ENCODE measurements around the gene ARID1B. TPM values are rescaled to one million over a fixed set of nuclear protein-coding genes. Genes with fewer than 3 reads are reported as not detected.

The ARID1B gene
- total and polyA plus RNA-seq, 12 donors: 13.3 to 85.6 (median 50.9) TPM

DNA sequence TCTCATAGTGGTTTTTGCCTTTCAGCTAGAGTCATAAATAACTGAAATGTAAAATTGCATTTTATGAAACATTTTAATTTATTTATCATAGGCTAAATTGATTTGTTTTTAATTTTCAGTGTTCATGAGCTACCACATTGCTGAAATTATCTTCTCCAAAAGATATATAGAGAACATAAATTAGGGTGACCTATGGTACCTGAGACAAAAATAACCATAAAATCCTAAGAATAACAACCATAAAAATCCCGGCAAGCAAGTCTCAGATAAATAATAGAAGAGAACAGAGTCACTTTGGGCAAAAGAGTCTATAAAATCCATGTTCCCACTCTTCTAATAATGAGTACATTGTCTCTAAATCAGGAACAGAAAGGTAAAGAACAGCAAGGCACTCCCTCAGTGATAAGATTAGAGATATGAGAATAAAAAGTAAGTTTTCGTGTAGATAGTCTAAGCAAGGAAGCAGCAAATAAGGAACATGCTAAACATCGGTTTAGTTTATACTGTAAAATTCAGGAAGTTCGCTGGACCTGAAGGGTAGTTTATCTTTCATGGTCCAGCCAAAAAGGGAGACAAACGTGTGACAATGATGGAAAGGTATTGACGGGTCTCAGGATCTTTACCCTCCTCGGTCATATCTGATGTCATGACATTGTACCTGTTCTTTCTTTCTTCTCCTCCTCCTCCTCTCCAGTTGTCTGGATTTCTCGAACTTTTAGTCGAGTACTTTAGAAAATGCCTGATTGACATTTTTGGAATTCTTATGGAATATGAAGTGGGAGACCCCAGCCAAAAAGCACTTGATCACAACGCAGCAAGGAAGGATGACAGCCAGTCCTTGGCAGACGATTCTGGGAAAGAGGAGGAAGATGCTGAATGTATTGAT is 428.5 kb downstream of the ARID1B start:
- Histone ChIP-seq H3K9me3 (replicated peaks in 1 of 3) (no peaks in the 10 kb centered on the region), H3K27me3 (no peaks in the 10 kb centered on the region), H3K36me3 (replicated peaks in 1 of 2) (peaks cover 0 to 58% of the 10 kb centered on the region in 2 donors), H3K4me3 (no peak overlapping the region), H3K4me1 (replicated peaks in 1 of 2) (peaks cover 0 to 4% of the 10 kb centered on the region in 2 donors), H3K27ac (no peak overlapping the region)
- TF ChIP-seq, protein P1, sequence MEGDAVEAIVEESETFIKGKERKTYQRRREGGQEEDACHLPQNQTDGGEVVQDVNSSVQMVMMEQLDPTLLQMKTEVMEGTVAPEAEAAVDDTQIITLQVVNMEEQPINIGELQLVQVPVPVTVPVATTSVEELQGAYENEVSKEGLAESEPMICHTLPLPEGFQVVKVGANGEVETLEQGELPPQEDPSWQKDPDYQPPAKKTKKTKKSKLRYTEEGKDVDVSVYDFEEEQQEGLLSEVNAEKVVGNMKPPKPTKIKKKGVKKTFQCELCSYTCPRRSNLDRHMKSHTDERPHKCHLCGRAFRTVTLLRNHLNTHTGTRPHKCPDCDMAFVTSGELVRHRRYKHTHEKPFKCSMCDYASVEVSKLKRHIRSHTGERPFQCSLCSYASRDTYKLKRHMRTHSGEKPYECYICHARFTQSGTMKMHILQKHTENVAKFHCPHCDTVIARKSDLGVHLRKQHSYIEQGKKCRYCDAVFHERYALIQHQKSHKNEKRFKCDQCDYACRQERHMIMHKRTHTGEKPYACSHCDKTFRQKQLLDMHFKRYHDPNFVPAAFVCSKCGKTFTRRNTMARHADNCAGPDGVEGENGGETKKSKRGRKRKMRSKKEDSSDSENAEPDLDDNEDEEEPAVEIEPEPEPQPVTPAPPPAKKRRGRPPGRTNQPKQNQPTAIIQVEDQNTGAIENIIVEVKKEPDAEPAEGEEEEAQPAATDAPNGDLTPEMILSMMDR (IDR thresholded peaks at IDR 0.05): no peak
- TF ChIP-seq POLR2A (IDR thresholded peaks at IDR 0.05): no peak
- 87 to 90% (median 88%) methylated on average over 11 of the region's 11 CpGs for WGBS, 4 donors
- DNase-seq: no peak
- intact Hi-C loops (cut with DNase I): no loop called here

DNA sequence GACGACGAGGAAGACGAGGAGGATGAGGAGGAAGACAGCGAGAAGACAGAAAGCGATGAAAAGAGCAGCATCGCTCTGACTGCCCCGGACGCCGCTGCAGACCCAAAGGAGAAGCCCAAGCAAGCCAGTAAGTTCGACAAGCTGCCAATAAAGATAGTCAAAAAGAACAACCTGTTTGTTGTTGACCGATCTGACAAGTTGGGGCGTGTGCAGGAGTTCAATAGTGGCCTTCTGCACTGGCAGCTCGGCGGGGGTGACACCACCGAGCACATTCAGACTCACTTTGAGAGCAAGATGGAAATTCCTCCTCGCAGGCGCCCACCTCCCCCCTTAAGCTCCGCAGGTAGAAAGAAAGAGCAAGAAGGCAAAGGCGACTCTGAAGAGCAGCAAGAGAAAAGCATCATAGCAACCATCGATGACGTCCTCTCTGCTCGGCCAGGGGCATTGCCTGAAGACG is 429.2 kb downstream of the ARID1B start:
- Histone ChIP-seq H3K36me3 (replicated peaks in 1 of 2) (peaks cover 0 to 51% of the 10 kb centered on the region in 2 donors), H3K4me3 (no peak overlapping the region), H3K4me1 (replicated peaks in 1 of 2) (peaks cover 0 to 4% of the 10 kb centered on the region in 2 donors), H3K27ac (no peak overlapping the region), H3K9me3 (replicated peaks in 1 of 3) (no peaks in the 10 kb centered on the region), H3K27me3 (no peaks in the 10 kb centered on the region)
- no peak for DNase-seq
- TF ChIP-seq, protein P1 (IDR thresholded peaks at IDR 0.05): no peak
- TF ChIP-seq POLR2A (IDR thresholded peaks at IDR 0.05): no peak
- 97 to 98% (median 98%) methylated on average over 23 of the region's 23 CpGs for WGBS, 4 donors
- intact Hi-C loops (cut with DNase I): no loop called here

DNA sequence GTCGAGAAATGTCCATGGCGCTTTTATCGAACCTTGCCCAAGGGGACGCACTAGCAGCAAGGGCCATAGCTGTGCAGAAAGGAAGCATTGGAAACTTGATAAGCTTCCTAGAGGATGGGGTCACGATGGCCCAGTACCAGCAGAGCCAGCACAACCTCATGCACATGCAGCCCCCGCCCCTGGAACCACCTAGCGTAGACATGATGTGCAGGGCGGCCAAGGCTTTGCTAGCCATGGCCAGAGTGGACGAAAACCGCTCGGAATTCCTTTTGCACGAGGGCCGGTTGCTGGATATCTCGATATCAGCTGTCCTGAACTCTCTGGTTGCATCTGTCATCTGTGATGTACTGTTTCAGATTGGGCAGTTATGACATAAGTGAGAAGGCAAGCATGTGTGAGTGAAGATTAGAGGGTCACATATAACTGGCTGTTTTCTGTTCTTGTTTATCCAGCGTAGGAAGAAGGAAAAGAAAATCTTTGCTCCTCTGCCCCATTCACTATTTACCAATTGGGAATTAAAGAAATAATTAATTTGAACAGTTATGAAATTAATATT is 430.4 kb downstream of the ARID1B start:
- H3K36me3 ChIP-seq (replicated peaks in 1 of 2): peaks cover 0 to 45% of the 10 kb centered on the region in 2 donors
- H3K4me3 ChIP-seq: no peak overlapping the region
- TF ChIP-seq POLR2A (IDR thresholded peaks at IDR 0.05): no peak
- TF ChIP-seq, protein P1 (IDR thresholded peaks at IDR 0.05): no peak
- no peak overlapping the region for H3K27ac ChIP-seq
- no peak for DNase-seq
- no peaks in the 10 kb centered on the region for H3K27me3 ChIP-seq
- intact Hi-C loops (cut with DNase I): no loop called here
- 93 to 99% (median 95%) methylated on average over 11 to 15 of the region's 15 CpGs for WGBS, 4 donors
- H3K9me3 ChIP-seq (replicated peaks in 1 of 3): no peaks in the 10 kb centered on the region
- H3K4me1 ChIP-seq (replicated peaks in 1 of 2): peaks cover 0 to 4% of the 10 kb centered on the region in 2 donors

DNA sequence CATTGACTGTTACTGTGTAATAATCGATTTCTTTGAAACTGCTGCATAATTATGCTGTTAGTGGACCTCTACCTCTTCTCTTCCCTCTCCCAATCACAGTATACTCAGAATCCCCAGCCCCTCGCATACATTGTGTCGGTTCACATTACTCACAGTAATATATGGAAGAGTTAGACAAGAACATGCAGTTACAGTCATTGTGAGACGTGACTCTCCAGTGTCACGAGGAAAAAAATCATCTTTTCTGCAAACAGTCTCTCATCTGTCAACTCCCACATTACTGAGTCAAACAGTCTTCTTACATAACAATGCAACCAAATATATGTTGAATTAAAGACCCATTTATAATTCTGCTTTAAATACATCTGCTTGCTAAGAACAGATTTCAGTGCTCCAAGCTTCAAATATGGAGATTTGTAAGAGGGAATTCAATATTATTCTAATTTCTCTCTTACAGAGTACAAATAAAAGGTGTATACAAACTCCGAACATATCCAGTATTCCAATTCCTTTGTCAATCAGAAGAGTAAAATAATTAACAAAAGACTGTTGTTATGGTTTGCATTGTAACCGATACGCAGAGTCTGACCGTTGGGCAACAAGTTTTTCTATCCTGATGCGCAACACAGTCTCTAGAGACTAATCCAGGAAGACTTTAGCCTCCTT is 432.8 kb downstream of the ARID1B start:
- DNase-seq: no peak
- Histone ChIP-seq H3K4me3 (no peak overlapping the region), H3K27me3 (no peaks in the 10 kb centered on the region), H3K4me1 (replicated peaks in 1 of 2) (no peaks in the 10 kb centered on the region), H3K9me3 (replicated peaks in 1 of 3) (no peaks in the 10 kb centered on the region), H3K36me3 (replicated peaks in 1 of 2) (peaks cover 0 to 24% of the 10 kb centered on the region in 2 donors), H3K27ac (no peak overlapping the region)
- TF ChIP-seq, protein P1 (IDR thresholded peaks at IDR 0.05): no peak
- TF ChIP-seq POLR2A (IDR thresholded peaks at IDR 0.05): no peak
- intact Hi-C loops (cut with DNase I): no loop called here
- WGBS, 4 donors: 87 to 96% (median 92%) methylated on average over 10 of the region's 10 CpGs

Measured in adrenal gland (tissue), 12 donors.